ENCODE results near the gene MAD1L1. TPM values are rescaled to one million over a fixed set of nuclear protein-coding genes. Genes with fewer than 3 reads are reported as not detected.

Gene MAD1L1
- total and polyA plus RNA-seq, 7 experiments from 2014 or later: 112 to 314 (median 136) TPM

DNA sequence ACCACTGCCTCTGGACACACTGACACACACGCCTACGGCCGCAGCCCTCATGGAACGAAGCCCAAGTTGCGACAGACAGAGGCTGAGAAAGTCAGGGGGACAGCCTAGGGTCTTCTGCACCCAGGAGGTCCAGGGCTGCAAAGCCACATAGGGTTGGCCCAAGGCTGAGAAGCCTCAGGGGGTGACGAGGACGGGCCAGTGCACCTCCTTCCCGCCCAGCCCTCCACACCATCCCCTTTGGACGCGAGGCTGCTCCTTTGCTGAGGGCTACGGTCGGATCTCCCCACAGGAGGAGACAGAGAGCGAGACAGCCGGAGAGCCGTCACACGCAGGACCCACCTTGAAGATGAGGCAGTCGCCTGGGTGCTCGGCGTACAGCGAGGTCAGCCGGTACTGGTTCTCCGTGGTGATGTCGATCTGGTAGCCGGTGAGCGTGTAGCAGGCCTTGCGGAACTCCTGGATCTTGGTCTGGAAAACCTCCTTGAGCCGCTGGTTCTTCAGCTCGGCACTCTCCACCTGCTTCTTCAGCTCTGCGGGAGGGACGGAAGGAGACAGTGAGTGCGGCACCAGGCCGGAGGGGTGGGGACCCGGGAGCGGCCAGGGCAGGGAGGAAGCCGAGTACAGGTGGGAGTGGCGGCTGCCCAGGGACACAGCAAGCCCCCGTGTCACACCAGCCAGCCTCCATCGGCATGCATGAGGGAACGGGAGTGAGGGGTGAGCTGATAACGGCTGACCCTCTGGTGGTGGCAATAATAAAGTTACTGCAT is 334.7 kb downstream of the MAD1L1 start:
- POLR2A ChIA-PET: no interaction called here
- no peak for DNase-seq
- Histone ChIP-seq H3K9me3 (ENCODE audit: control insufficient read depth in 2 of 3, low read length in 3 of 3) (no peaks in the 10 kb centered on the region), H3K27me3 (ENCODE audit: control insufficient read depth in 2 of 2, insufficient read depth in 2 of 2, low read length in 2 of 2) (no peaks in the 10 kb centered on the region), H3K4me3 (ENCODE audit: low read length) (no peak overlapping the region), H3K27ac (ENCODE audit: low read depth, low read length) (no peak overlapping the region), H3K4me1 (ENCODE audit: control insufficient read depth in 2 of 2, insufficient read depth in 2 of 2, low read length in 2 of 2) (no peaks in the 10 kb centered on the region), H3K36me3 (ENCODE audit: control insufficient read depth in 2 of 3, insufficient read depth in 3 of 3, low read length in 3 of 3) (peaks cover 0 to 89% (median 6%) of the 10 kb centered on the region in 3 experiments)
- Mint-ChIP-seq H3K27ac (no peak overlapping the region), H3K4me1 (peaks cover 4 to 20% (median 8%) of the 10 kb centered on the region in 7 donors), H3K36me3 (peaks cover 0 to 14% (median 0%) of the 10 kb centered on the region in 5 donors), H3K27me3 (no peaks in the 10 kb centered on the region), H3K4me3 (no peak overlapping the region), H3K9me3 (no peaks in the 10 kb centered on the region)
- no peak for ATAC-seq
- intact Hi-C loops (cut with micrococcal nuclease): no loop called here
- CTCF ChIA-PET: no interaction called here

DNA sequence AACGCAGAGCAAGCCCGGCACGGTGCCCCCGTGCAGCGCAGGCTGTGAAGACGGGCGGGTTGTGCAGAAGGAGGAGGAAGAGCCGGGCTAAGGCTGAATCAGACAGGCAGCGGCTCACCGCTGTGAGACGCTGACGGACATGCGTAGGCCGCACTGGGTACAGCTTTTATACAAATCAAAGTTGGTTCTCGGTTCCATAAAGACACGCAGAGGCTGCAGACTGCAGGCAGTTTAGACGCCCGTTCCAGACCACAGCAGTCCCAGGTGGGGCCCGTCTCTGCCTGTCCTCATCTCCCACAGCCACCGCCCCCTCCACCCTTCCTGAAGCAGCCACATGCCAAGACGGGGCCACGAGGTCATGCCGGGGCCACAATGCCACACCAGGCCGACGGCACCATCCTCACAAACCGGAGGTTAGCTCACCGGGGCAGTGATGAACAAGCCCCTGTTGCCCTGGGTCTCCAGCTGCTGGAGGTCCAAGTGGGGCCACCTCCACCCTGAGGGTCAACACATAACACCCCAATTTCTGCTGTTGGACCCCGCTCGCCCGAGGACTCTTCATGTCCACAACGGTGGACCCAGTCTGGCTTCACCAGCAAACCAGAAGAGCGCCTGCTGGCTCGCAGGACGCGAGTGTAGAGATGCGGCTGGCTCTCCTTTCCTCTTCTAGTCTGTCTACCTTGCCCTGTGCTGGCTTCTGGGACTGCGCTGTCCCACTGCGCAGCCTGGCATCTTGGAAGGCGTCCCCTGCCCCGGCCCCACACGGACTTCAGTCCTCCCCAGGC is 335.5 kb downstream of the MAD1L1 start:
- Mint-ChIP-seq H3K9me3 (no peaks in the 10 kb centered on the region), H3K27ac (peak overlapping the region in 3 of 9 donors; percentile 27 to 59 (median 39)), H3K36me3 (peaks cover 0 to 14% (median 0%) of the 10 kb centered on the region in 5 donors), H3K4me3 (no peak overlapping the region), H3K4me1 (peaks cover 4 to 20% (median 8%) of the 10 kb centered on the region in 7 donors), H3K27me3 (no peaks in the 10 kb centered on the region)
- Histone ChIP-seq H3K4me1 (ENCODE audit: control insufficient read depth in 2 of 2, insufficient read depth in 2 of 2, low read length in 2 of 2) (no peaks in the 10 kb centered on the region), H3K27me3 (ENCODE audit: control insufficient read depth in 2 of 2, insufficient read depth in 2 of 2, low read length in 2 of 2) (no peaks in the 10 kb centered on the region), H3K36me3 (ENCODE audit: control insufficient read depth in 2 of 3, insufficient read depth in 3 of 3, low read length in 3 of 3) (peaks cover 0 to 93% (median 6%) of the 10 kb centered on the region in 3 experiments), H3K9me3 (ENCODE audit: control insufficient read depth in 2 of 3, low read length in 3 of 3) (no peaks in the 10 kb centered on the region), H3K27ac (ENCODE audit: low read depth, low read length) (no peak overlapping the region), H3K4me3 (ENCODE audit: low read length) (no peak overlapping the region)
- ATAC-seq: no peak
- intact Hi-C loops (cut with micrococcal nuclease): no loop called here
- DNase-seq: no peak
- ChIA-PET CTCF (no interaction called here), POLR2A (interaction anchor here (0.7 kb wide), 1 partner anchor 582 kb away, joined by 3 read pairs; no protein-coding TSS in a partner anchor)

DNA sequence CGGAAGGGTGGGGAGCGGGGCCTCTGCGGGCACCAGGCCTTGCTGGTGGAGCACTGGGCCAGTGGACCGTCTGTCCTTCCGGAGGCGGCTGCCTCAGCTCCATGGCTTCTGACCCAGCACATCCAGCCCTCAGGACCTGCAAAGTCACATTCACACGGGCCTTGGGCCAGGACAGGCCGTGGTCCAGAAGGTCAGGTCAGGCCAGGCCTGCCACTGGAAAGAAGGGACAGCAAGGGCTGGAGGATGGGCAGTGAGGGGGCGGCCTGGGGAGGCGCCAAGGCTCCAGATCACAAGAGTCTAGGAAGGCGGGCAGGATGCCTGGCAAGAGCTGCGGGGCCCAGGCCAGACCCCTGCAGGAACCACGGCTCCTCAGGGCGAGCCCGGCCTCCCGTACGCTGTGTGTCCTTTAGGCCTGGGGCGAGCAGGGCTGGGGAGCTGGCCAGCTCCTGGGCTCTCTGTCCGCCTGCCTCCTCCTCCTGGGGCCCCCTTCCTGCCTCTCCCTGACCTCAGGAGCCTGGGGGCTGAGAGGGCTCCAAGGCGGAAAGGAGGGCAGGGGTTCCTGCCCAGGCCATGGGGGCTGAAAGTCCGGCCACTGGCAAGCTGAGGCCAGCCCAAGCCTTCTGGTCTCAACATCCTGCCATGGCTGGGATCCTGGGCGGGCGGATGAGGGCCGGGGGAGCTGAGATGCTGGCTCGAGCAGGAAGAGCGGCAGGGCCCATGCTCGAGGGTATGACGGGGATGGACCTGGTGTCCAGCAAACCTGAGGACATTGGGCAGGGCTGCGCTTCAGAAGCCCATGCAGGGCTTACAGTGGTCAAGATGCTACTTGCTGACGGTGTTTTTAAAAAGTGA is 336.9 kb downstream of the MAD1L1 start:
- no peak overlapping the region for H3K27ac ChIP-seq (ENCODE audit: low read depth, low read length)
- H3K4me1 ChIP-seq (ENCODE audit: control insufficient read depth in 2 of 2, insufficient read depth in 2 of 2, low read length in 2 of 2): no peaks in the 10 kb centered on the region
- no peaks in the 10 kb centered on the region for H3K9me3 ChIP-seq (ENCODE audit: control insufficient read depth in 2 of 3, low read length in 3 of 3)
- no peak overlapping the region for H3K4me3 Mint-ChIP-seq
- no peak for DNase-seq
- ChIA-PET POLR2A (no interaction called here), CTCF (no interaction called here)
- H3K4me3 ChIP-seq (ENCODE audit: low read length): no peak overlapping the region
- peaks cover 0 to 18% (median 4%) of the 10 kb centered on the region in 5 donors for H3K36me3 Mint-ChIP-seq
- peak overlapping the region in 2 of 9 donors; percentile 43 to 59 for H3K27ac Mint-ChIP-seq
- H3K36me3 ChIP-seq (ENCODE audit: control insufficient read depth in 2 of 3, insufficient read depth in 3 of 3, low read length in 3 of 3): peaks cover 0 to 89% (median 6%) of the 10 kb centered on the region in 3 experiments
- H3K27me3 Mint-ChIP-seq: no peaks in the 10 kb centered on the region
- peaks cover 4 to 29% (median 14%) of the 10 kb centered on the region in 7 donors for H3K4me1 Mint-ChIP-seq
- ATAC-seq: no peak
- intact Hi-C loops (cut with micrococcal nuclease): no loop called here
- no peaks in the 10 kb centered on the region for H3K9me3 Mint-ChIP-seq
- H3K27me3 ChIP-seq (ENCODE audit: control insufficient read depth in 2 of 2, insufficient read depth in 2 of 2, low read length in 2 of 2): no peaks in the 10 kb centered on the region

DNA sequence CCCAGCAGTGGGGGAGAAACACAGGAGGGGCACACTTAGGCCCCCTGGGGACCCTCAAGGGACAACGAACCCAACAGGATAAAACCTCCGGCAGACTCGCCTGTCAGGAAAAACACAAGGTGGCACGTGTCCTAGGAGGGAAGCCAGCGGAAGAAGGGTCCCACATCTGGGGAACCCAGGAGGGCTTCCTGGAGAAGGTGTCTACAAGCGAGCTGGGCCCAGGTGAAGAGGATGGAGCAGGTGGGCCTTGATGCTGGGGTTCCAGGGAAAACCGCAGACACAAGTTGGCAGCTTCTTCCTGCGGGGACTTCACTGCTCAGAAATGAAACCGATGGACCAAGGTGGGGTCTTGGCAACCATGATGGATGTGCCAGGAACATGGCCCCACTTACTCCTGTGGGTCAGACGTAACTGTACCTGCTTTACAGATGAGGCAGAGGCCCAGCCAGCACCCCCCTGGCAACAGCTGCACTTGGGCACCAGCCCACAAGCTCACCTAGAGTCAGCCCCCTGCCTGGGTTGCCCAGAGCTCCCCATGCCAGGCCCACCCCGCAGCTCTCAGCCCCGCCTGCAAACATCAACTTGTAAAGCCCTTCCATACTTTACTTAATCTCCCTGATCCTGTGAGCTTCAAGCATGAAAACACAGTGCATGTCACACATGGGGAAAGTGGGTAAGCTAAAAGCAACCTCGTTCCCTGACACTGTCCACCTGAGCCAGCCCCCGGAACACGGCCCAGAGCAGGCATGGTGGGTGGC is 337.7 kb downstream of the MAD1L1 start:
- Histone ChIP-seq H3K4me1 (ENCODE audit: control insufficient read depth in 2 of 2, insufficient read depth in 2 of 2, low read length in 2 of 2) (no peaks in the 10 kb centered on the region), H3K27me3 (ENCODE audit: control insufficient read depth in 2 of 2, insufficient read depth in 2 of 2, low read length in 2 of 2) (no peaks in the 10 kb centered on the region), H3K36me3 (ENCODE audit: control insufficient read depth in 2 of 3, insufficient read depth in 3 of 3, low read length in 3 of 3) (peaks cover 0 to 89% (median 6%) of the 10 kb centered on the region in 3 experiments), H3K27ac (ENCODE audit: low read depth, low read length) (no peak overlapping the region), H3K4me3 (ENCODE audit: low read length) (no peak overlapping the region), H3K9me3 (ENCODE audit: control insufficient read depth in 2 of 3, low read length in 3 of 3) (no peaks in the 10 kb centered on the region)
- peaks cover 7 to 37% (median 18%) of the 10 kb centered on the region in 7 donors for H3K4me1 Mint-ChIP-seq
- peaks cover 0 to 18% (median 4%) of the 10 kb centered on the region in 5 donors for H3K36me3 Mint-ChIP-seq
- H3K9me3 Mint-ChIP-seq: no peaks in the 10 kb centered on the region
- H3K4me3 Mint-ChIP-seq: no peak overlapping the region
- intact Hi-C loops (cut with micrococcal nuclease): no loop called here
- ATAC-seq: no peak
- H3K27ac Mint-ChIP-seq: peak overlapping the region in 3 of 9 donors; percentile 43 to 67 (median 59)
- no peaks in the 10 kb centered on the region for H3K27me3 Mint-ChIP-seq
- no peak for DNase-seq
- ChIA-PET POLR2A (interaction anchor here (0.7 kb wide), 1 partner anchor 445 kb away, joined by 4 read pairs; no protein-coding TSS in a partner anchor), CTCF (no interaction called here)

GRCh38 chr7:1894313-1894900 is 338.3 kb downstream of the MAD1L1 start:
- intact Hi-C loops (cut with micrococcal nuclease): no loop called here
- POLR2A ChIA-PET: interaction anchor here (0.7 kb wide), 2 partner anchors 75 to 445 kb away, joined by 3 to 4 read pairs; no protein-coding TSS in a partner anchor

More at GRCh38 chr7:1894313-1894900, 338.3 kb downstream of the MAD1L1 start:
- Mint-ChIP-seq H3K4me3 (no peak overlapping the region), H3K36me3 (peaks cover 0 to 18% (median 4%) of the 10 kb centered on the region in 5 donors), H3K9me3 (no peaks in the 10 kb centered on the region), H3K27ac (peak overlapping the region in 6 of 9 donors; percentile 45 to 77 (median 63)), H3K4me1 (peaks cover 12 to 37% (median 18%) of the 10 kb centered on the region in 7 donors), H3K27me3 (no peaks in the 10 kb centered on the region)
- CTCF ChIA-PET: interaction anchor here (0.6 kb wide), 1 partner anchor 17 kb away, joined by 3 read pairs; no protein-coding TSS in a partner anchor
- no peaks in the 10 kb centered on the region for H3K9me3 ChIP-seq (ENCODE audit: control insufficient read depth in 2 of 3, low read length in 3 of 3)
- ATAC-seq: no peak
- H3K27ac ChIP-seq (ENCODE audit: low read depth, low read length): no peak overlapping the region
- H3K4me3 ChIP-seq (ENCODE audit: low read length): no peak overlapping the region
- no peaks in the 10 kb centered on the region for H3K4me1 ChIP-seq (ENCODE audit: control insufficient read depth in 2 of 2, insufficient read depth in 2 of 2, low read length in 2 of 2)
- peaks cover 0 to 89% (median 6%) of the 10 kb centered on the region in 3 experiments for H3K36me3 ChIP-seq (ENCODE audit: control insufficient read depth in 2 of 3, insufficient read depth in 3 of 3, low read length in 3 of 3)
- no peaks in the 10 kb centered on the region for H3K27me3 ChIP-seq (ENCODE audit: control insufficient read depth in 2 of 2, insufficient read depth in 2 of 2, low read length in 2 of 2)
- DNase-seq: no peak
